ENCODE results near the gene ZBTB32.

The ZBTB32 gene

DNA sequence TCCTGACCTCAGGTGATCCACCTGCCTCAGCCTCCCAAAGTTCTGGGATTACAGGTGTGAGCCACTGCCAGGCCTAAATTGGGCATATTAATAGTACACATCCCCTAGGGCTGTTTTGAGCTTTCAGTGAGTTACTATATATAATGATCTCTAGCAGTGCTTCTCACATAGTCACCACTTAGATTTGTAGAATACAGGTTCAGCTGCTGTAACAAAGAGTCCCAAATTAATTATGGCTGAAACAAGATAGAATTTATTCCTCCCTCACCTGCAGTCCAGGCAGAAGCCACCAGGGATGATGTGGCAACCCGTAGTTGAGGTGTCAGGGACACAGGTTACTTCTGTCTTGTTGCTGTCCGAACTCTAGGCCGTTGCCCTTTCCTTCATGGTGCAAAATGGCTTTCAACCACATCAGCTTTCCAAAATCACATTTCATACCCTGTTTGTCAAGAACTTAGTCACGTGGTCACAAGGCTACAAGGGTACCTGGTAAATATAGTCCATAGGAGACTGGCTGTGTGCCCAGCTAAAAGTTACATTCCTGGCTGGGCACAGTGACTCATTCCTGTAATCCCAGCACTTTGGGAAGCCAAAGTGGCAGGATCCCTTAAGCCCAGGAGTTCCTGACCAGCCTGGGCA lies 56.5 kb downstream of the ZBTB32 start:
- peaks cover 5 to 41% (median 26%) of the 10 kb centered on the region in 4 donors for H3K4me1 ChIP-seq
- H3K27me3 ChIP-seq = no peaks in the 10 kb centered on the region
- no peak overlapping the region for H3K27ac ChIP-seq
- TF ChIP-seq, protein P1, sequence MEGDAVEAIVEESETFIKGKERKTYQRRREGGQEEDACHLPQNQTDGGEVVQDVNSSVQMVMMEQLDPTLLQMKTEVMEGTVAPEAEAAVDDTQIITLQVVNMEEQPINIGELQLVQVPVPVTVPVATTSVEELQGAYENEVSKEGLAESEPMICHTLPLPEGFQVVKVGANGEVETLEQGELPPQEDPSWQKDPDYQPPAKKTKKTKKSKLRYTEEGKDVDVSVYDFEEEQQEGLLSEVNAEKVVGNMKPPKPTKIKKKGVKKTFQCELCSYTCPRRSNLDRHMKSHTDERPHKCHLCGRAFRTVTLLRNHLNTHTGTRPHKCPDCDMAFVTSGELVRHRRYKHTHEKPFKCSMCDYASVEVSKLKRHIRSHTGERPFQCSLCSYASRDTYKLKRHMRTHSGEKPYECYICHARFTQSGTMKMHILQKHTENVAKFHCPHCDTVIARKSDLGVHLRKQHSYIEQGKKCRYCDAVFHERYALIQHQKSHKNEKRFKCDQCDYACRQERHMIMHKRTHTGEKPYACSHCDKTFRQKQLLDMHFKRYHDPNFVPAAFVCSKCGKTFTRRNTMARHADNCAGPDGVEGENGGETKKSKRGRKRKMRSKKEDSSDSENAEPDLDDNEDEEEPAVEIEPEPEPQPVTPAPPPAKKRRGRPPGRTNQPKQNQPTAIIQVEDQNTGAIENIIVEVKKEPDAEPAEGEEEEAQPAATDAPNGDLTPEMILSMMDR (IDR thresholded peaks at IDR 0.05) = no peak
- H3K4me3 ChIP-seq = no peak overlapping the region
- no peaks in the 10 kb centered on the region for H3K9me3 ChIP-seq
- no peak for DNase-seq
- intact Hi-C loops (cut with DNase I; ENCODE audit: low total_unique reads) = no loop called here
- peaks cover 4 to 49% (median 20%) of the 10 kb centered on the region in 3 donors for H3K36me3 ChIP-seq

DNA sequence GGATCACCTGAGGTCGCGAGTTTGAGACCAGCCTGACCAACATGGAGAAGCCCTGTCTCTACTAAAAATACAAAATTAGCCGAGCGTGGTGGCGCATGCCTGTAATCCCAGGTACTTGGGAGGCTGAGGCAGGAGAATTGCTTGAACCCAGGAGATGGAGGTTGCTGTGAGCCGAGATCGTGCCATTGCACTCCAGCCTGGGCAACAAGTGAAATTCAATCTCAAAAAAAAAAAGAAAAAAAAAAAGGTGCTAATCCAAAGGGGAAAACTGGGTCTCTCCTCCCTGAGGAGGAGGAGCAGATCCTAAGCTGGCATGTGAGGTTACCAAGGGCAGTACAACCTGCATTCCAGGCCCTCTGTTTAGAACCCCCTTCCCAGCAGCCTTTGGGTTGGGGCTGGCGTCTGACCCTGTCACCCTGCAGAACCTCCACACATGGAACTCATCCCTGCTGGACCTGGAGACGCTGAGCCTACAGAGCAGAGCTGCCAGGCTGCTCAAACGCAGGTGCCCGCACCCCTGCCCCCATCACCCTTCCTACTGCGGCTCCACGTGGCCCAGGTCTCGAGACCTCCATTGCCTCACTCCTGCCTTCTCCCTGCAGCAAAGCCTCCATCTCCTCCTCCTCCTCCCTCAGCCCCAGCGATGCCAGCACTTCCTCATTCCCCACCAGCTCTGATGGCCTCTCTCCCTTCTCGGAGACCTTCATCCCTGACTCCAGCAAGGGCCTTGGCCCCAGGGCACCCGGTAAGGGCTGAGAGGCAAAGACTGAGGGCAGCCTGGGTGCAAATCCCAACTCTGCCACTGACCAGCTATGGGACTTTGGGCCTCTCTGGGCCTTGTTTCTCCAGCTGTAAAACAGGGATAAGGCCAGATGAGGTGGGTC lies 60.3 kb downstream of the ZBTB32 start:
- intact Hi-C loops (cut with DNase I; ENCODE audit: low total_unique reads) = no loop called here
- no peaks in the 10 kb centered on the region for H3K27me3 ChIP-seq
- TF ChIP-seq, protein P1 (IDR thresholded peaks at IDR 0.05) = no peak
- no peak overlapping the region for H3K27ac ChIP-seq
- H3K4me1 ChIP-seq = peaks cover 0 to 10% (median 3%) of the 10 kb centered on the region in 4 donors
- no peak overlapping the region for H3K4me3 ChIP-seq
- no peaks in the 10 kb centered on the region for H3K9me3 ChIP-seq
- no peak for DNase-seq
- H3K36me3 ChIP-seq = peaks cover 4 to 78% (median 24%) of the 10 kb centered on the region in 3 donors
